ENCODE data around the gene KLC4.

The KLC4 gene

DNA sequence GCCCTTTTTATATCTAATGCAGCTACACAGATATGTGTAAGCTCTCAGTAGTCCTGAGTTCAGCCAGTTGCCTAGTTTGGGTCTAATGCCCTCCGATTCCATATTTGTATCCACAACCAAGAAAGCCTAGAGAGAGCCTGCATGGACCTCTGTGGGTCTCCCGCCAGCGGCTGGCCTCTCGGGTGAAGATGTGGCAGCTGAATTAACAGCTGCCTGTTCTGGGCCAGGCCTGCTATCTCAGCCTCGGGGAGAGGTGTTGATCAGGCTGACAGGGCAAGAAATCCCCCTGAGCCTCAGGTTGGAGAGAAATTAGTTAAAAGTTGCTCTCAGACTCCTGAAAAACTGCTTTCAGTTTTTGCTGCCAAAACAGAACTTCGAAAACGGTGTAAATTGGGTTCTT, 36.5 kb downstream of the KLC4 start:
- H3K4me2 ChIP-seq (ENCODE audit: insufficient read depth, low read length): no peak overlapping the region

DNA sequence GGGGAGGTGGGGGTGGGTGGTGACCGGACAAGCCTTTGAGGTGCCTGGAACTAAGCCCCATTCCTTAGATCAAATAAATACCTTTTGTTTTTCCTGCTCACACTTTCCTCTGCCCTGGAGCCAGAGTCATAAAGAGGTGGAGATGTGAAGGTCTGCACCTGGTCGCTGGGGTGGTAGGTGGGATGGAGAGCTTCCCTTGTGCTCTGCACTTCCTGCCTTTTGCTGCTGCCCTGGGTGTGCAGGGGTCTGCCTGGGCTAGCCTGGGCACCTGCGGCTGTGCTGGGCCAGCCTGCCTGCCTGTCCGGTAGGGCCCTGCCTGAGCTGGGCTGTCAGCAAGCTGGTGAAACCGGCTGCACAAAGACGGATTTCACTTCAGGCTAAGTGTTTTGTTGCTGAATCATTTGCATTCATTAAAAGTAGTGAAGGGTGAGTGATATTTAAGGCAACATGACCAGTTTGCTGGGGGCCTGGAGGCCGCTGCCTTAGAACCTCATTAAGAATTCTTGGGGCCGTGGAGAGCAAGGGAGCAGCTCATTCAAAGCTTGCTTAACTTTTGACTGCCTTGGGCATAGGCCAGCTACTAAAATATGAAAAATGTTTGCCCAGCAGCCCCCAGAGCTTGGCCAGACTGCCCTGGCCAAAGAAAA, 37.1 kb downstream of the KLC4 start:
- no peaks in the 10 kb centered on the region for H3K36me3 ChIP-seq (ENCODE audit: insufficient read depth, low read length)
- no peak overlapping the region for H2AFZ ChIP-seq (ENCODE audit: low read depth, low read length)
- no peak overlapping the region for H3K4me2 ChIP-seq (ENCODE audit: insufficient read depth, low read length)
- H4K20me1 ChIP-seq (ENCODE audit: insufficient read depth, low read length): peaks cover 46% of the 10 kb centered on the region
- H3K4me1 ChIP-seq (ENCODE audit: insufficient read depth, low read length): peaks cover 26% of the 10 kb centered on the region
- ATAC-seq (ENCODE audit: insufficient read depth, low read depth): no peak
- H3K27me3 ChIP-seq (ENCODE audit: insufficient read depth, low read length, poor library complexity): no peaks in the 10 kb centered on the region
- DNase-seq: no peak
- TF ChIP-seq EZH2 (IDR thresholded peaks at IDR 0.05; ENCODE audit: borderline replicate concordance, low read depth, low read length, severe bottlenecking): no peak
- TF ChIP-seq, protein P1, sequence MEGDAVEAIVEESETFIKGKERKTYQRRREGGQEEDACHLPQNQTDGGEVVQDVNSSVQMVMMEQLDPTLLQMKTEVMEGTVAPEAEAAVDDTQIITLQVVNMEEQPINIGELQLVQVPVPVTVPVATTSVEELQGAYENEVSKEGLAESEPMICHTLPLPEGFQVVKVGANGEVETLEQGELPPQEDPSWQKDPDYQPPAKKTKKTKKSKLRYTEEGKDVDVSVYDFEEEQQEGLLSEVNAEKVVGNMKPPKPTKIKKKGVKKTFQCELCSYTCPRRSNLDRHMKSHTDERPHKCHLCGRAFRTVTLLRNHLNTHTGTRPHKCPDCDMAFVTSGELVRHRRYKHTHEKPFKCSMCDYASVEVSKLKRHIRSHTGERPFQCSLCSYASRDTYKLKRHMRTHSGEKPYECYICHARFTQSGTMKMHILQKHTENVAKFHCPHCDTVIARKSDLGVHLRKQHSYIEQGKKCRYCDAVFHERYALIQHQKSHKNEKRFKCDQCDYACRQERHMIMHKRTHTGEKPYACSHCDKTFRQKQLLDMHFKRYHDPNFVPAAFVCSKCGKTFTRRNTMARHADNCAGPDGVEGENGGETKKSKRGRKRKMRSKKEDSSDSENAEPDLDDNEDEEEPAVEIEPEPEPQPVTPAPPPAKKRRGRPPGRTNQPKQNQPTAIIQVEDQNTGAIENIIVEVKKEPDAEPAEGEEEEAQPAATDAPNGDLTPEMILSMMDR (IDR thresholded peaks at IDR 0.05; ENCODE audit: borderline replicate concordance, extremely low read depth, low read length, poor library complexity, severe bottlenecking): no peak
- peaks cover 58% of the 10 kb centered on the region for H3K79me2 ChIP-seq (ENCODE audit: insufficient read depth, low read length)
- H3K9ac ChIP-seq (ENCODE audit: low read depth, low read length): no peak overlapping the region
- H3K27ac ChIP-seq (ENCODE audit: low read length): no peak overlapping the region
- H3K9me3 ChIP-seq (ENCODE audit: insufficient read depth, low read length, severe bottlenecking): no peaks in the 10 kb centered on the region
- no peak overlapping the region for H3K4me3 ChIP-seq (ENCODE audit: low read depth in 1 of 2, low read length in 2 of 2)

More for the DNA sequence above, 36.5 kb downstream of the KLC4 start:
- H3K27ac ChIP-seq (ENCODE audit: low read length): no peak overlapping the region
- H3K9ac ChIP-seq (ENCODE audit: low read depth, low read length): no peak overlapping the region
- no peaks in the 10 kb centered on the region for H3K36me3 ChIP-seq (ENCODE audit: insufficient read depth, low read length)
- peaks cover 50% of the 10 kb centered on the region for H4K20me1 ChIP-seq (ENCODE audit: insufficient read depth, low read length)
- ATAC-seq (ENCODE audit: insufficient read depth, low read depth) (no peak), DNase-seq (no peak)
- H3K79me2 ChIP-seq (ENCODE audit: insufficient read depth, low read length): peaks cover 60% of the 10 kb centered on the region
- H3K27me3 ChIP-seq (ENCODE audit: insufficient read depth, low read length, poor library complexity): no peaks in the 10 kb centered on the region
- H3K9me3 ChIP-seq (ENCODE audit: insufficient read depth, low read length, severe bottlenecking): no peaks in the 10 kb centered on the region
- H3K4me3 ChIP-seq (ENCODE audit: low read depth in 1 of 2, low read length in 2 of 2): no peak overlapping the region
- no peak overlapping the region for H2AFZ ChIP-seq (ENCODE audit: low read depth, low read length)
- TF ChIP-seq, protein P1 (IDR thresholded peaks at IDR 0.05; ENCODE audit: borderline replicate concordance, extremely low read depth, low read length, poor library complexity, severe bottlenecking): no peak
- TF ChIP-seq EZH2 (IDR thresholded peaks at IDR 0.05; ENCODE audit: borderline replicate concordance, low read depth, low read length, severe bottlenecking): no peak
- H3K4me1 ChIP-seq (ENCODE audit: insufficient read depth, low read length): peaks cover 32% of the 10 kb centered on the region

DNA sequence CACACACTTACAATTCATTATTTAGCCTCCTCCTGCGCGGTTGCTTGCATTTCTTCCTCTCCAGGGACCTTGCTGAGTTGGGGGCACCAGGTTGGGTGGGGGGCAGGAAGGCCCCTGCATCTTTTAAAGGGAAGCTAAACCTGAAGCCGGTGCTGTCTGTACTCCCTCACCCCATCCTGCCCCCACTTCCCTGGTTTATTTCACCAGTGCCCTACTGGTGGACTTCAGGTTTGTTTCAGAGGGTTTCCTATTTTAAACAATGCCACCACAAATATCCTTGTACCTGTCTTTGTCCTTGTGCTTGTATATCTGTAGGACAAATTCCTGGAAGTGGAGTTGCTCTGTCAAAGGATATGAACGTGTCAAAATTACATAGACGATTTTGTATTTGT, 37.7 kb downstream of the KLC4 start:
- no peaks in the 10 kb centered on the region for H3K9me3 ChIP-seq (ENCODE audit: insufficient read depth, low read length, severe bottlenecking)
- DNase-seq: no peak
- no peak overlapping the region for H3K9ac ChIP-seq (ENCODE audit: low read depth, low read length)
- H3K4me3 ChIP-seq (ENCODE audit: low read depth in 1 of 2, low read length in 2 of 2): no peak overlapping the region
- H3K4me2 ChIP-seq (ENCODE audit: insufficient read depth, low read length): no peak overlapping the region
- H3K36me3 ChIP-seq (ENCODE audit: insufficient read depth, low read length): no peaks in the 10 kb centered on the region
- H3K27ac ChIP-seq (ENCODE audit: low read length): no peak overlapping the region
- no peak overlapping the region for H2AFZ ChIP-seq (ENCODE audit: low read depth, low read length)
- H4K20me1 ChIP-seq (ENCODE audit: insufficient read depth, low read length): peaks cover 48% of the 10 kb centered on the region
- H3K27me3 ChIP-seq (ENCODE audit: insufficient read depth, low read length, poor library complexity): no peaks in the 10 kb centered on the region
- H3K4me1 ChIP-seq (ENCODE audit: insufficient read depth, low read length): peaks cover 21% of the 10 kb centered on the region
- ATAC-seq (ENCODE audit: insufficient read depth, low read depth): no peak
- peaks cover 60% of the 10 kb centered on the region for H3K79me2 ChIP-seq (ENCODE audit: insufficient read depth, low read length)
- TF ChIP-seq EZH2 (IDR thresholded peaks at IDR 0.05; ENCODE audit: borderline replicate concordance, low read depth, low read length, severe bottlenecking): no peak
- TF ChIP-seq, protein P1 (IDR thresholded peaks at IDR 0.05; ENCODE audit: borderline replicate concordance, extremely low read depth, low read length, poor library complexity, severe bottlenecking): no peak
